Neural crest cell (in vitro differentiated cells): ENCODE results near the gene AGBL1. TPM values are rescaled to one million over a fixed set of nuclear protein-coding genes. Genes with fewer than 3 reads are reported as not detected.

Experiments
- DNase-seq: peaks from one replicate; pipeline ENCODE4 v3.0.0; 2021; ENCODE audit warnings: low read depth, mixed read lengths, low spot score
- H3K27ac Mint-ChIP-seq: one replicate; pipeline ENCODE4 v1.8.0; 2021; ENCODE audit warnings: mild to moderate bottlenecking, mixed read lengths; ENCODE audit not compliant: unreplicated experiment
- H3K27me3 Mint-ChIP-seq: 2 replicates; pipeline ENCODE4 v1.8.0; 2021; ENCODE audit warnings: low read depth, mild to moderate bottlenecking, mixed read lengths
- H3K36me3 Mint-ChIP-seq: 2 replicates; pipeline ENCODE4 v1.8.0; 2021; ENCODE audit warnings: low read depth, mild to moderate bottlenecking, mixed read lengths
- H3K4me1 Mint-ChIP-seq: 2 replicates; pipeline ENCODE4 v1.8.0; 2021; ENCODE audit warnings: mixed read lengths
- H3K4me3 Mint-ChIP-seq: one replicate; pipeline ENCODE4 v1.8.0; 2021; ENCODE audit warnings: mild to moderate bottlenecking, mixed read lengths
- H3K9me3 Mint-ChIP-seq: 2 replicates; pipeline ENCODE4 v1.8.0; 2021; ENCODE audit warnings: mixed read lengths
- CTCF ChIP-seq: fragments of 200-600 bp; sonication (generic); conservative IDR thresholded peaks from 2 replicates; pipeline ENCODE4 v1.5.0; 2021; ENCODE audit warnings: antibody characterized with exemption, mild to moderate bottlenecking
- total RNA-seq: library from RNA; stranded (reverse); gene quantifications from 2 replicates; pipeline ENCODE4 v1.2.1, GENCODE V29; 2021

Gene AGBL1
- total RNA-seq, 1 donor from 2014 or later, result 0.05 TPM

DNA sequence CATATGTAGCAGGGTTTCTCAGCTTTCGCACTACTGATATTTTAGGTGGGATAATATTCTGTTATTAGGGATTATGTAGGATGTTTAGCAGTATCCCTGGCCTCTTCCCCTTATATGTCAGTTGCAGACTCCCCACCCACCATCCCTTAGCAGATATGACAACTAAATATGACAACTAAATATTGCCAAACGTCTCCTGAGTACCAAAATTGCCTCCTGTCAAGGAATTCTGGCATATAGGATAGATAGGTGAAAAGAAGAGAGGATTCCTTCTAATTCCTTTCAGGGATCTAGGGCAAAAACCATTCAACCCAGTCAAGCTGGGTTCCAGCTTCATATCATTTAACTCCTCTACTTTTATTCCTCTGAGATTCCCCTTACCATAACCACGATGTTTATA is 759.8 kb downstream of the AGBL1 start:
- H3K27me3 Mint-ChIP-seq, result peaks cover 3% of the 10 kb centered on the region
- no peaks in the 10 kb centered on the region for H3K9me3 Mint-ChIP-seq
- no peak for DNase-seq
- no peak overlapping the region for H3K4me3 Mint-ChIP-seq
- no peaks in the 10 kb centered on the region for H3K4me1 Mint-ChIP-seq
- TF ChIP-seq CTCF, result no peak
- H3K27ac Mint-ChIP-seq, result no peak overlapping the region
- no peaks in the 10 kb centered on the region for H3K36me3 Mint-ChIP-seq

GRCh38 chr15:86840996-86841395 is 761.3 kb downstream of the AGBL1 start:
- Mint-ChIP-seq H3K27ac (no peak overlapping the region), H3K27me3 (peaks cover 3% of the 10 kb centered on the region), H3K9me3 (no peaks in the 10 kb centered on the region), H3K4me1 (peaks cover 5% of the 10 kb centered on the region), H3K36me3 (no peaks in the 10 kb centered on the region), H3K4me3 (no peak overlapping the region)
- TF ChIP-seq CTCF, result no peak
- DNase-seq, result no peak

DNA sequence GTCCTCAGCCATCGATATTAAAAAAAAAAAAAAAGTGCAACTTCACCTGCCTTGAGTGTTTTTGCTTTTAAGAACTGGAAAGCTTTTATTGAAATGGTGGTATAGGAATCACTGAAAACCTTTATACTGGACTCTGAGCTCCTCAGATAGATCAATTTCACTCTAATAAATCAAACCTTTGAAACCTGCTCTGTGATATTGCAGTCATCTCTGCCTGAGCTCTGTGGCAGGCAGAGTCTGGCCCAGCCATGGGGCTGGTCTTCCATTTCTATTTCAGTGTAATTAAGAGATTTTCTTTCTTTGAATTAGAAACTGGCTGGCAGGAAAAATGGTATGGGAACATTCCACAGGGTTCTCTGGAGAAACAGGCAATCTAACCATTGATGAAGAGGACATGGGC is 762.5 kb downstream of the AGBL1 start:
- no peak for TF ChIP-seq CTCF
- Mint-ChIP-seq H3K9me3 (no peaks in the 10 kb centered on the region), H3K27ac (no peak overlapping the region), H3K4me1 (peaks cover 7% of the 10 kb centered on the region), H3K27me3 (peaks cover 3% of the 10 kb centered on the region), H3K36me3 (no peaks in the 10 kb centered on the region), H3K4me3 (no peak overlapping the region)
- no peak for DNase-seq

DNA sequence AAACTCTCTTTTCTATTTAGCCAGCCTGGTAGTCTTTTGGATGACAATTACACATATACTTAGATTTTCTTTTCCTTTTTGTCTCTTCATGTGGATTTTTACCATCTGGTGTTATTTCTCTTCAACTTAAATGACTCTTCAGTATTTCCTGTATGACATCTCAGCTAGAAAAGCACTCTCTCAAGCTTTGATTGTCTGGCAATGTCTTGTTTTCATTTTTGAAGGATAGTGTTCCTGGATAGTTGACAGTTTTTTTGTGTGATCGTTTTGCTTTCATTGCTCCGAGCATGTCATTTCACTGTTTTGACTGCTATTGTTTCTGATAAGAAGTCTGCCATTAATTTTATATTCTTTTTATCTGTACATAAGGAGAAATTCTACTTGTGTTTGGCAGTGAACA is 766.4 kb downstream of the AGBL1 start:
- Mint-ChIP-seq H3K36me3 (no peaks in the 10 kb centered on the region), H3K9me3 (no peaks in the 10 kb centered on the region), H3K4me3 (no peak overlapping the region), H3K27me3 (no peaks in the 10 kb centered on the region), H3K27ac (no peak overlapping the region), H3K4me1 (peaks cover 7% of the 10 kb centered on the region)
- DNase-seq, result no peak
- no peak for TF ChIP-seq CTCF

DNA sequence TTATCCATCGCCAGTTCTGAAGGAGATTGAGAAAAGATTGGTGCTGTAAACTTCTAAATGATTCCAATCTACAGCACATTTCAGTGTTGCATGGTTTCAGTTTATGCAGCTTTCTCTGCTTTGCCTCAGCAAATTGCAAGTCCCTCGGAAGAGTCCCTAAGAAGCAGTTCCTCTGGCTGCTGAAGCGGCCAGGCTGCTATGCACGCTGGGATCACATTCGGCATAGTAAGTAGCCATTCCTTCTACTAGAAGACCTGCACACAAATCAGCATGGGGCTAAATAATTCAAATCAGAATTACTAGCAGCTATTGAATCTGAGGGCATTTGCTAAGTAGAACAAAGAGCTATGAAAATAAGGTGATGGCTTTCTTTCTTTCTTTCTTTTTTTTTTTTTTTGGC is 769.5 kb downstream of the AGBL1 start:
- Mint-ChIP-seq H3K4me1 (peaks cover 7% of the 10 kb centered on the region), H3K36me3 (no peaks in the 10 kb centered on the region)
- no peak for DNase-seq

More for the DNA sequence above, 769.5 kb downstream of the AGBL1 start:
- Mint-ChIP-seq H3K27me3 (no peaks in the 10 kb centered on the region), H3K4me3 (no peak overlapping the region), H3K27ac (no peak overlapping the region), H3K9me3 (no peaks in the 10 kb centered on the region)
- TF ChIP-seq CTCF, result no peak
